Gastroesophageal sphincter (tissue), 4 donors: Measurements from ENCODE around the gene KCNK7. TPM values are rescaled to one million over a fixed set of nuclear protein-coding genes. Genes with fewer than 3 reads are reported as not detected.

ENCODE experiments used
- ATAC-seq: fragments of 150-250 bp; one replicate; pipeline ENCODE4 v1.9.1; 2016; ENCODE audit warnings: mild to moderate bottlenecking, moderate library complexity
- H3K27ac ChIP-seq, 4 donors: fragments of 200-600 bp; sonication (generic) in 3 of 4; 1 replicate in 3 of 4; 2 replicates in 1 of 4; pipeline ENCODE4 v1.5.1; 2016 to 2019
- H3K27me3 ChIP-seq: fragments of 200-600 bp; sonication (generic); one replicate; pipeline ENCODE4 v1.5.1; 2019
- H3K36me3 ChIP-seq, 2 donors: fragments of 200-600 bp; sonication (generic); one replicate each; pipeline ENCODE4 v1.5.1; 2019; ENCODE audit warnings: control low read depth in 1 of 2
- H3K4me1 ChIP-seq, 3 donors: fragments of 200-600 bp; sonication (generic); 1 replicate in 2 of 3; 2 replicates in 1 of 3; pipeline ENCODE4 v1.5.1; 2016 to 2019; ENCODE audit warnings: control low read depth in 2 of 3
- H3K4me3 ChIP-seq, 2 donors: fragments of 200-600 bp; sonication (generic); one replicate each; pipeline ENCODE4 v1.5.1; 2019; ENCODE audit warnings: mild to moderate bottlenecking in 1 of 2, moderate library complexity in 1 of 2
- H3K9me3 ChIP-seq, 3 donors: fragments of 200-600 bp; sonication (generic); one replicate each; pipeline ENCODE4 v1.5.1; 2017 to 2019; ENCODE audit warnings: control low read depth in 2 of 3
- EP300 ChIP-seq: sonication (generic); formaldehyde crosslinking; IDR thresholded peaks from one replicate; pipeline ENCODE4 v1.6.1; 2017; ENCODE audit warnings: antibody characterized with exemption, mild to moderate bottlenecking
- POLR2A ChIP-seq, 2 donors: fragments of 450-650 bp; IDR thresholded peaks; one replicate each; pipeline ENCODE4 v1.6.1; 2017; ENCODE audit warnings: antibody characterized with exemption in 2 of 2, mild to moderate bottlenecking in 2 of 2, moderate library complexity in 1 of 2
- POLR2AphosphoS5 ChIP-seq: sonication (generic); formaldehyde crosslinking; IDR thresholded peaks from one replicate; pipeline ENCODE4 v1.6.1; 2017; ENCODE audit warnings: antibody characterized with exemption
- WGBS, 2 donors: methylation state at CpG; one replicate each; pipeline ENCODE4 v1.1.5; 2018; ENCODE audit warnings: low coverage in 1 of 2; 5-methylcytosine and 5-hydroxymethylcytosine counted together
- total RNA-seq, 4 donors: library from RNA; depleted of rRNA; stranded (reverse); fragments of >200 nt; gene quantifications; one replicate each; pipeline ENCODE4 v1.1.0, GENCODE V29; 2016
- TF ChIP-seq, protein P1 (sequence below), 4 experiments: fragments of 200-600 bp in 2 of 4; fragments of 450-650 bp in 2 of 4; sonication (generic) in 1 of 4; IDR thresholded peaks; one replicate each; pipeline ENCODE4 v1.5.1; 2017 to 2019; ENCODE audit warnings: antibody characterized with exemption in 4 of 4, mild to moderate bottlenecking in 2 of 4, moderate library complexity in 2 of 4

KCNK7 gene
- total RNA-seq, 4 donors from 2014 or later: 0.40 to 1.5 (median 0.93) TPM; not detected in 1

DNA sequence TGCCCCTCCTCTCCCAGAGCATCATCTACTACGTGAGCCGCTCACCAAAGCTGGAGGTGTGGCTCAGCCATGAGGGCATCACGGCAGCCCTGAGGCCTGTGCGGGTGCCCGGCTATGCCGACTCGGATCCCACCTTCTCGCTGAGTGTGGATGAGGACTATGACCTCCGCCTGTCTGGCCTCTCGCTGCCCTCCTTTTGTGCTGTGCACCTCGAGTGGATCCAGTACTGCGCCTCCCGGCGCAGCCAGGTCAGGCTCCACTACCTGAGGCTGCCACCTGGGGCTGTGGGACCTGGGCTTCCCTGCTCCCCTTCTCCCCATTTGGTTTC is 38.5 kb upstream of the KCNK7 start:
- no peak for ATAC-seq
- no CpG with 5 or more reads among the region's 14 CpGs for WGBS, 2 donors
- Histone ChIP-seq H3K9me3 (no peaks in the 10 kb centered on the region), H3K36me3 (peaks cover 0 to 81% of the 10 kb centered on the region in 2 donors), H3K4me3 (no peak overlapping the region), H3K4me1 (peaks cover 0 to 23% (median 11%) of the 10 kb centered on the region in 3 donors), H3K27me3 (no peaks in the 10 kb centered on the region), H3K27ac (no peak overlapping the region)
- TF ChIP-seq POLR2A (IDR thresholded peaks at IDR 0.05) (no peak), EP300 (no peak)
- TF ChIP-seq, protein P1, sequence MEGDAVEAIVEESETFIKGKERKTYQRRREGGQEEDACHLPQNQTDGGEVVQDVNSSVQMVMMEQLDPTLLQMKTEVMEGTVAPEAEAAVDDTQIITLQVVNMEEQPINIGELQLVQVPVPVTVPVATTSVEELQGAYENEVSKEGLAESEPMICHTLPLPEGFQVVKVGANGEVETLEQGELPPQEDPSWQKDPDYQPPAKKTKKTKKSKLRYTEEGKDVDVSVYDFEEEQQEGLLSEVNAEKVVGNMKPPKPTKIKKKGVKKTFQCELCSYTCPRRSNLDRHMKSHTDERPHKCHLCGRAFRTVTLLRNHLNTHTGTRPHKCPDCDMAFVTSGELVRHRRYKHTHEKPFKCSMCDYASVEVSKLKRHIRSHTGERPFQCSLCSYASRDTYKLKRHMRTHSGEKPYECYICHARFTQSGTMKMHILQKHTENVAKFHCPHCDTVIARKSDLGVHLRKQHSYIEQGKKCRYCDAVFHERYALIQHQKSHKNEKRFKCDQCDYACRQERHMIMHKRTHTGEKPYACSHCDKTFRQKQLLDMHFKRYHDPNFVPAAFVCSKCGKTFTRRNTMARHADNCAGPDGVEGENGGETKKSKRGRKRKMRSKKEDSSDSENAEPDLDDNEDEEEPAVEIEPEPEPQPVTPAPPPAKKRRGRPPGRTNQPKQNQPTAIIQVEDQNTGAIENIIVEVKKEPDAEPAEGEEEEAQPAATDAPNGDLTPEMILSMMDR (IDR thresholded peaks at IDR 0.05): no peak

GRCh38 chr11:65633390-65634108 is 37.9 kb upstream of the KCNK7 start:
- H3K4me1 ChIP-seq: peaks cover 0 to 18% (median 6%) of the 10 kb centered on the region in 3 donors
- H3K9me3 ChIP-seq: no peaks in the 10 kb centered on the region
- no peak for TF ChIP-seq POLR2AphosphoS5
- no peak for TF ChIP-seq EP300
- TF ChIP-seq, protein P1 (IDR thresholded peaks at IDR 0.05): no peak
- no peak for TF ChIP-seq POLR2A (IDR thresholded peaks at IDR 0.05)
- no peak overlapping the region for H3K4me3 ChIP-seq
- H3K27ac ChIP-seq: no peak overlapping the region
- H3K27me3 ChIP-seq: no peaks in the 10 kb centered on the region
- no CpG with 5 or more reads among the region's 20 CpGs for WGBS, 2 donors
- peaks cover 0 to 86% of the 10 kb centered on the region in 2 donors for H3K36me3 ChIP-seq
- no peak for ATAC-seq

- H3K9me3 ChIP-seq: no peaks in the 10 kb centered on the region
- TF ChIP-seq EP300: no peak
- no peak for TF ChIP-seq POLR2A (IDR thresholded peaks at IDR 0.05)
- TF ChIP-seq POLR2AphosphoS5: no peak
- TF ChIP-seq, protein P1 (IDR thresholded peaks at IDR 0.05): no peak
- WGBS, 2 donors: no CpG with 5 or more reads among the region's 11 CpGs
- peaks cover 0 to 10% (median 0%) of the 10 kb centered on the region in 3 donors for H3K4me1 ChIP-seq
- ATAC-seq: no peak
- no peak overlapping the region for H3K27ac ChIP-seq
- no peak overlapping the region for H3K4me3 ChIP-seq
- no peaks in the 10 kb centered on the region for H3K27me3 ChIP-seq
- H3K36me3 ChIP-seq: peaks cover 0 to 100% of the 10 kb centered on the region in 2 donors
Observed at GRCh38 chr11:65630215-65630614, 34.6 kb upstream of the KCNK7 start.

DNA sequence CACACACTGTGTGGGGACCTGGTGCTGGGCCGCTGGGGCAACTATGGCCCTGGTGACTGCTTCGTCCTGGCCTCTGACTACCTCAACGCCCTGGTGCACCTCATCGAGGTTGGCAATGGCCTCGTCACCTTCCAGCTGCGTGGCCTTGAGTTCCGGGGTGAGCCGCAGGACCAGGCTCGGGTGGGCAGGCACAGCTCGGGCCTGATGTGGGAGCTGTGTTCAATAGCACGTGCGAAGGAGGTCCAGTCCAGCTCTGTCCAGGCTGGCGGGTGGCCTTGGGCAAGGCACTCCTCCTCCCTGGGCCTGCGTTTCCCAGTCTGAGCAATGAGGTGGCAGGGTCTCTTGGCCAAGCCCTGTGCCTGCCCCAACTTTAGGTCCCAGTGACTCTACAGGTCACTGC is 34.0 kb upstream of the KCNK7 start:
- 88% methylated on average over 3 of the region's 14 CpGs; no CpG with 5 or more reads in 1 of the 2 donors for WGBS, 2 donors
- H3K36me3 ChIP-seq: peaks cover 0 to 100% of the 10 kb centered on the region in 2 donors
- H3K4me3 ChIP-seq: no peak overlapping the region
- H3K27ac ChIP-seq: no peak overlapping the region
- no peaks in the 10 kb centered on the region for H3K27me3 ChIP-seq
- TF ChIP-seq POLR2AphosphoS5: no peak
- TF ChIP-seq POLR2A (IDR thresholded peaks at IDR 0.05): no peak
- TF ChIP-seq, protein P1 (IDR thresholded peaks at IDR 0.05): no peak
- TF ChIP-seq EP300: no peak
- peaks cover 0 to 10% (median 0%) of the 10 kb centered on the region in 3 donors for H3K4me1 ChIP-seq
- H3K9me3 ChIP-seq: no peaks in the 10 kb centered on the region
- no peak for ATAC-seq

DNA sequence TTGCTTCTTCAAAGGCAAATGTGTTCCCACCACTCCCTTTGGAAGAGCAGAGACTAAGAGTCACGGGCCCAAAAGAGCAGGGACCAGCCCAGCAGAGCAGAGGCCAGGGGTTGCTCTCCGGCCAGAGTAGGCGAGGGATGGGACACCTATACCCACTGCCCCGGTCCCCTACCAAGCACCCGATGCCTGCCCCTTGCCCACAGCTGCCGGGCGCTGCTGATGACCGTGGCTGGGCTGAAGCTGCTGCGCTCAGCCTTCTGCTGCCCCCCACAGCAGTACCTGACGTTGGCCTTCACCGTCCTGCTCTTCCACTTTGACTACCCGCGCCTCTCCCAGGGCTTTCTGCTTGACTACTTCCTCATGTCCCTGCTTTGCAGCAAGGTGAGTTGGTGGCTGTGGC is 31.6 kb upstream of the KCNK7 start:
- peaks cover 0 to 100% of the 10 kb centered on the region in 2 donors for H3K36me3 ChIP-seq
- no peak overlapping the region for H3K4me3 ChIP-seq
- TF ChIP-seq EP300: no peak
- TF ChIP-seq, protein P1 (IDR thresholded peaks at IDR 0.05): no peak
- 96% methylated on average over 8 of the region's 13 CpGs; no CpG with 5 or more reads in 1 of the 2 donors for WGBS, 2 donors
- H3K27me3 ChIP-seq: no peaks in the 10 kb centered on the region
- no peak overlapping the region for H3K27ac ChIP-seq
- peaks cover 0 to 10% (median 0%) of the 10 kb centered on the region in 3 donors for H3K4me1 ChIP-seq
- no peaks in the 10 kb centered on the region for H3K9me3 ChIP-seq
- no peak for ATAC-seq
